ENCODE measurements around the gene RGS14.

The RGS14 gene

GRCh38 chr5:177361418-177362291 lies 3.9 kb downstream of the RGS14 start:
- H3K9me3 Mint-ChIP-seq, result no peaks in the 10 kb centered on the region
- DNase-seq (ENCODE audit: low spot score in 2 of 2) (peak in 1 of 2 donors; percentile 36), ATAC-seq (ENCODE audit: low read depth) (peak; percentile 50)
- peaks cover 7% of the 10 kb centered on the region for H3K36me3 Mint-ChIP-seq
- H3K27ac Mint-ChIP-seq, result peak overlapping the region; percentile 85
- no peaks in the 10 kb centered on the region for H3K27me3 Mint-ChIP-seq
- H3K4me1 Mint-ChIP-seq, result peaks cover 59% of the 10 kb centered on the region
- peak overlapping the region; percentile 85 for H3K4me3 Mint-ChIP-seq

DNA sequence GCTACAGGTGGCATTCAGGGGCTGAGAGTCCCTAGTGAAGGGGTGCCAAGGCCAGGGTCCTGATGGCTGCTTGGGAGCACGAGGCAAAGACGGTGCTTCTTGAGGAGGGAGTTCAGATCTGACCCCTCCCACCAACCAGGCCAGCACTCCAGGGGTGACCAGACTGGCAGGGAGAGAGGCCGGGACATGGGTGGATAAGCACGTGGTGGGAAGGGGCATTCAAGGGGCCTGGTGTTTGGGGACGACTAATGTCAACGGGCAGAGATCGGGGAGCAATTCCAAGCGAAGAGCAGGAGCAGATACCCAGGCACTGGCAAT lies 4.5 kb downstream of the RGS14 start:
- Mint-ChIP-seq H3K9me3 (no peaks in the 10 kb centered on the region), H3K36me3 (peaks cover 10% of the 10 kb centered on the region)
- ATAC-seq (ENCODE audit: low read depth), result no peak

DNA sequence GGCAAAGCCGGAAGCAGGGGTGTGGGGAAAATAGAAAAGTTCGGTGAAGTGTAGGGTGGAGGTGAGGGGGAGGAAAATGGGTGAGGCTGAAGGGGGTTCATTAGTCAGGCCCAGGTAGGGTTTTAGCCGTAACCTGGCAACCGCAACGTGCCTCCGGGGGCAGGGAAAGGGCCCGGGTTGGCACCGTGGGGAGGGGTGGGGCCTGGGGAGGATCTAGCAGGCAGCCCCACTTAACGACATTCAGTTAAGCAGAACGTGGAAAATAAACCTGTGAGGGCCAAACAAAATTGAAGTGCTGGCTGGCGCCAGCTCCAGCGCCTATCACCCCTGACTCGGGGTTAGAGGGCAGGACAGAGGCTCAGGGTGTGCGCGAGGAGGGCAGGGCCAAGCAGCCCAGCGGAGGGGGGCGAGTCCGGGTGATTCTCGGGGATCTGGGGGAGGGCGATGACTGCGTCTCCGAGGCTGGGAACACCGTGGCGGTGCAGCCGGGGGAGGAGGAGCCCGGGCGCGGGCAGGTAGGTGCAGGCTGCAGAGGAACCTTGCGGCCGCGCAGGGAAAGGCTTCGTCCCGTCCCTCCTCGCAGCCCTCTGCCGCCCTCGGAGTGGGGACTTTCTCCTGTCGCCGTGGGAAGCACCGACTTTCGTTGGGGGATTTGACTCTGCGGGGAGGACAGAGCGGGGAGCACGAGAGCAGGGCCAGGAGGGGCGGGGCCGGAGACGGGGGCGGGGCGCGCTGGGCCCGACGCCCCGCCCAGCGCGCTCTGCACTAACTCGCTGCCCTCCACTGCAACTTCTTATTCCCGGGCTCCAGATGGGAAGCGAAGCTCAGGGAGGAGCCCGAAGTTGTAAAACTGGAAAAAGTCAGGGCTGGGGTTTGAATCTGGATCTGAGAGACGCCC lies 5.1 kb downstream of the RGS14 start:
- Mint-ChIP-seq H3K27me3 (no peaks in the 10 kb centered on the region), H3K4me1 (peaks cover 49% of the 10 kb centered on the region), H3K36me3 (peaks cover 10% of the 10 kb centered on the region), H3K9me3 (no peaks in the 10 kb centered on the region), H3K27ac (peak overlapping the region; percentile 85), H3K4me3 (peak overlapping the region; percentile 85)
- ATAC-seq (ENCODE audit: low read depth) (peak; percentile 64), DNase-seq (ENCODE audit: low spot score in 2 of 2) (peak; percentile 49 to 53)

More for the DNA sequence above, 4.5 kb downstream of the RGS14 start:
- peaks cover 53% of the 10 kb centered on the region for H3K4me1 Mint-ChIP-seq
- DNase-seq (ENCODE audit: low spot score in 2 of 2), result no peak
- peak overlapping the region; percentile 85 for H3K27ac Mint-ChIP-seq
- H3K4me3 Mint-ChIP-seq, result peak overlapping the region; percentile 85
- no peaks in the 10 kb centered on the region for H3K27me3 Mint-ChIP-seq

- Mint-ChIP-seq H3K36me3 (peaks cover 15% of the 10 kb centered on the region), H3K27me3 (no peaks in the 10 kb centered on the region), H3K9me3 (no peaks in the 10 kb centered on the region), H3K27ac (no peak overlapping the region), H3K4me3 (peak overlapping the region; percentile 34), H3K4me1 (peaks cover 52% of the 10 kb centered on the region)
- DNase-seq (ENCODE audit: low spot score in 2 of 2), result no peak
- no peak for ATAC-seq (ENCODE audit: low read depth)
These were observed 5.8 kb downstream of the RGS14 start for GRCh38 chr5:177363565-177363964.

DNA sequence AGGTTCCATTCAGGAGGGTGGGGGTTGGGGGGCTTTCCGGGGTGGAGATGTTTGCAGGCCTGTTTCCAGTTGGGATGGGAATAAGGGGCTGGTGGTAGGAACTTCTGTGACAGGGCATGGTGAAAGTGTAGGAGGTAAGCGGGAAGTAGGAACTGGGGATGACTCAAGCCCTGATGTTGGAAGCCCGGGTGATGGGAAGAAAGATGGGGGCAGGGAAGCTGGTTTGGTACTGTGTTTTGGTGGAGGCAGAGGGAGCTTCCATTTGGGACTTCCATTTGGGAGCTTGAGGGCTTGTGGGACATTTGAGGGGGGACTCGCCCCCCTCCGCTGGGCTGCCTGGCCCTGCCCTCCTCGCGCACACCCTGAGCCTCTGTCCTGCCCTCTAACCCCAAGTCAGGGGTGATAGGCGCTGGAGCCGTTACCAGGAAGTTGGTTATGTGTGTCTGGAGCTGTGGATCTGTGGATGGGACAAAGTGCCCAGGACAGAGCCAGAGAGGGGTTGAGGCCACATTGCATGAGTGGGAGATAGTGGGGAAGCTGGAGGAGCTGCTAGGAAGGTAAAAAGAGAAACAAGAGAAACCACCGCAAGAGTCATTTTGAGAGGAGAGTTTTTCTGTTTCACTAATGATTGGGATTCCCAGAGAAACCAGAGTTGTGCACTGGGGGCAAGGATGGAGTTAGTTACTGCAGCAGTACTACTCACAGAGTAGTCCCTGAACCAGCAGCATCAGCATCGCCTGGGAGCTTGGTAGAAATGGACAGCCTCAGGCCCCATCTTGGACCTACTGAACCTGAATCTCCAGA lies 6.6 kb downstream of the RGS14 start:
- H3K36me3 Mint-ChIP-seq, result peaks cover 21% of the 10 kb centered on the region
- H3K27ac Mint-ChIP-seq, result no peak overlapping the region
- H3K27me3 Mint-ChIP-seq, result no peaks in the 10 kb centered on the region
- DNase-seq (ENCODE audit: low spot score in 2 of 2) (no peak), ATAC-seq (ENCODE audit: low read depth) (no peak)
- peak overlapping the region; percentile 49 for H3K4me3 Mint-ChIP-seq
- peaks cover 52% of the 10 kb centered on the region for H3K4me1 Mint-ChIP-seq
- no peaks in the 10 kb centered on the region for H3K9me3 Mint-ChIP-seq

- ATAC-seq (ENCODE audit: low read depth) (no peak), DNase-seq (ENCODE audit: low spot score in 2 of 2) (no peak)
- peaks cover 18% of the 10 kb centered on the region for H3K36me3 Mint-ChIP-seq
- no peak overlapping the region for H3K4me3 Mint-ChIP-seq
- no peaks in the 10 kb centered on the region for H3K9me3 Mint-ChIP-seq
- H3K4me1 Mint-ChIP-seq, result peaks cover 40% of the 10 kb centered on the region
- H3K27ac Mint-ChIP-seq, result no peak overlapping the region
- no peaks in the 10 kb centered on the region for H3K27me3 Mint-ChIP-seq
These were observed 8.3 kb downstream of the RGS14 start for GRCh38 chr5:177365845-177366527.

GRCh38 chr5:177366528-177367322 lies 9.0 kb downstream of the RGS14 start:
- DNase-seq (ENCODE audit: low spot score in 2 of 2), result no peak
- Mint-ChIP-seq H3K27me3 (no peaks in the 10 kb centered on the region), H3K27ac (no peak overlapping the region)

GRCh38 chr5:177367323-177367848 lies 9.7 kb downstream of the RGS14 start:
- ATAC-seq (ENCODE audit: low read depth) (no peak), DNase-seq (ENCODE audit: low spot score in 2 of 2) (no peak)
- Mint-ChIP-seq H3K4me1 (peaks cover 42% of the 10 kb centered on the region), H3K27ac (no peak overlapping the region), H3K9me3 (no peaks in the 10 kb centered on the region), H3K36me3 (peaks cover 20% of the 10 kb centered on the region), H3K27me3 (no peaks in the 10 kb centered on the region), H3K4me3 (no peak overlapping the region)

More at GRCh38 chr5:177366528-177367322, 9.0 kb downstream of the RGS14 start:
- peaks cover 42% of the 10 kb centered on the region for H3K4me1 Mint-ChIP-seq
- H3K4me3 Mint-ChIP-seq, result no peak overlapping the region
- no peaks in the 10 kb centered on the region for H3K9me3 Mint-ChIP-seq
- peaks cover 20% of the 10 kb centered on the region for H3K36me3 Mint-ChIP-seq
- no peak for ATAC-seq (ENCODE audit: low read depth)

GRCh38 chr5:177367981-177368868 lies 10.5 kb downstream of the RGS14 start:
- Mint-ChIP-seq H3K27ac (no peak overlapping the region), H3K4me1 (peaks cover 40% of the 10 kb centered on the region), H3K36me3 (peaks cover 20% of the 10 kb centered on the region), H3K9me3 (no peaks in the 10 kb centered on the region), H3K4me3 (no peak overlapping the region), H3K27me3 (no peaks in the 10 kb centered on the region)
- DNase-seq (ENCODE audit: low spot score in 2 of 2) (no peak), ATAC-seq (ENCODE audit: low read depth) (no peak)

- Mint-ChIP-seq H3K27ac (no peak overlapping the region), H3K27me3 (no peaks in the 10 kb centered on the region), H3K36me3 (peaks cover 20% of the 10 kb centered on the region), H3K4me1 (peaks cover 38% of the 10 kb centered on the region), H3K9me3 (no peaks in the 10 kb centered on the region), H3K4me3 (peak overlapping the region; percentile 1)
- peak; percentile 23 for ATAC-seq (ENCODE audit: low read depth)
- DNase-seq (ENCODE audit: low spot score in 2 of 2), result no peak
These were observed 11.3 kb downstream of the RGS14 start for GRCh38 chr5:177368869-177369644.

GRCh38 chr5:177369645-177370440 lies 12.1 kb downstream of the RGS14 start:
- Mint-ChIP-seq H3K27ac (no peak overlapping the region), H3K4me1 (peaks cover 33% of the 10 kb centered on the region), H3K4me3 (peak overlapping the region; percentile 1), H3K9me3 (no peaks in the 10 kb centered on the region), H3K27me3 (no peaks in the 10 kb centered on the region), H3K36me3 (peaks cover 20% of the 10 kb centered on the region)
- no peak for DNase-seq (ENCODE audit: low spot score in 2 of 2)
- ATAC-seq (ENCODE audit: low read depth), result no peak

Measured in memory B cell (primary cell).